HUES6 (cell line): Measurements from ENCODE around the gene RHOG.

Experiments used
- H3K27ac ChIP-seq: 2 replicates; pipeline ENCODE4 v1.7.0; 2013; ENCODE audit warnings: low read depth, mild to moderate bottlenecking, low read length, inconsistent platforms
- H3K27me3 ChIP-seq: 2 replicates; pipeline ENCODE4 v1.6.1; 2013; ENCODE audit warnings: low read length; ENCODE audit not compliant: control insufficient read depth, insufficient read depth
- H3K36me3 ChIP-seq: 2 replicates; pipeline ENCODE4 v1.6.1; 2013; ENCODE audit warnings: low read length; ENCODE audit not compliant: control insufficient read depth, insufficient read depth
- H3K4me1 ChIP-seq: 2 replicates; pipeline ENCODE4 v1.6.1; 2013; ENCODE audit warnings: low read length; ENCODE audit not compliant: control insufficient read depth, insufficient read depth
- H3K4me3 ChIP-seq: 2 replicates; pipeline ENCODE4 v1.5.1; 2013; ENCODE audit warnings: low read depth, low read length
- H3K9ac ChIP-seq: one replicate; pipeline ENCODE4 v1.6.1; 2013; ENCODE audit warnings: mild to moderate bottlenecking, low read length
- H3K9me3 ChIP-seq: 2 replicates; pipeline ENCODE4 v1.6.1; 2013; ENCODE audit warnings: low read depth, low read length; ENCODE audit not compliant: control insufficient read depth, insufficient read depth

RHOG gene

GRCh38 chr11:3807909-3808860, 32.6 kb downstream of the RHOG start, which contains the start of gene PGAP2:
TSS of gene PGAP2 (plus strand) at chr11:3808560. CDS start at chr11:3811260, 2,700 bp downstream.
- Histone ChIP-seq H3K4me1 (peaks cover 3% of the 10 kb centered on the region; the same call in 1 of the 2 replicates), H3K36me3 (0 out of 2 replicates have a peak, but pooled peaks cover 4% of the 10 kb centered on the region), H3K4me3 (peak within 1 kb of the TSS; percentile 92), H3K9me3 (no peaks in the 10 kb centered on the region), H3K27ac (peak within 1 kb of the TSS; percentile 63; the same call in 1 of the 2 replicates), H3K9ac (peak within 1 kb of the TSS; percentile 74), H3K27me3 (no peaks in the 10 kb centered on the region)

DNA sequence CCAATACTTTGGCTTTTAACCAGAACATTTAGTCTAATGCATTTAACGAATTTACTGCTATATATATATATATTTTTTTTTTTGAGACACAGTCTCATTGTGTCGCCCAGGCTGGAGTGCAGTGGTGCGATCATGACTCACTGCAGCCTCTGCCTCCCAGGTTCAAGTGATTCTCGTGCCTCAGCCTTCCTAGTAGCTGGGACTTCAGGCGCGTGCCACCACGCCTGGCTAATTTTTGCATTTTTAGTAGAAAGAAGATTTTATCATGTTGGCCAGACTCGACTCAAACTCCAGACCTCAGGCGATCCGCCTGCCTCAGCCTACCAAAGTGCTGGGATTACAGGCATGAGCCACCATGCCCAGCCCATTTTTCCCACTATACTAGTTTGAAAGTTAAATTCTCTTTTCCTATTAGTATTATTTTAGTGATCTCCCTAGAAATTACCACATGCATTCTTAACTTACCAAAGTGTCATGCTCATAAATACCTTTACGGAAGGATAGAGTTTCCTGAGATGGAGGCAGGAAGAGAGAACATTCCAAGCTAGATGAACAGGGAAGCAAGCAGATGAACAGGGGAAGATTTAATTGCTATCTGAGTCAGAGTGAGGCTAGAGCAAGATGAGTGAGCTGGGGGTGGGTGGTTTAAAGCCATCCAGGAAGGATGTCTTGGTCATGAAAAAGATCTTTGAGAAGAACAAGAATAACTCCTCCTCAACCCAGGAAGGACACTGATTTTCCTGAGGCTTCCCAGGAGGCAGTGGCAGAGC, 36.8 kb downstream of the RHOG start:
- no peaks in the 10 kb centered on the region for H3K36me3 ChIP-seq
- no peak overlapping the region for H3K4me3 ChIP-seq
- H3K4me1 ChIP-seq: peaks cover 3% of the 10 kb centered on the region; the same call in 1 of the 2 replicates
- no peaks in the 10 kb centered on the region for H3K9me3 ChIP-seq
- H3K27ac ChIP-seq: no peak overlapping the region
- H3K27me3 ChIP-seq: no peaks in the 10 kb centered on the region
- H3K9ac ChIP-seq: no peak overlapping the region

DNA sequence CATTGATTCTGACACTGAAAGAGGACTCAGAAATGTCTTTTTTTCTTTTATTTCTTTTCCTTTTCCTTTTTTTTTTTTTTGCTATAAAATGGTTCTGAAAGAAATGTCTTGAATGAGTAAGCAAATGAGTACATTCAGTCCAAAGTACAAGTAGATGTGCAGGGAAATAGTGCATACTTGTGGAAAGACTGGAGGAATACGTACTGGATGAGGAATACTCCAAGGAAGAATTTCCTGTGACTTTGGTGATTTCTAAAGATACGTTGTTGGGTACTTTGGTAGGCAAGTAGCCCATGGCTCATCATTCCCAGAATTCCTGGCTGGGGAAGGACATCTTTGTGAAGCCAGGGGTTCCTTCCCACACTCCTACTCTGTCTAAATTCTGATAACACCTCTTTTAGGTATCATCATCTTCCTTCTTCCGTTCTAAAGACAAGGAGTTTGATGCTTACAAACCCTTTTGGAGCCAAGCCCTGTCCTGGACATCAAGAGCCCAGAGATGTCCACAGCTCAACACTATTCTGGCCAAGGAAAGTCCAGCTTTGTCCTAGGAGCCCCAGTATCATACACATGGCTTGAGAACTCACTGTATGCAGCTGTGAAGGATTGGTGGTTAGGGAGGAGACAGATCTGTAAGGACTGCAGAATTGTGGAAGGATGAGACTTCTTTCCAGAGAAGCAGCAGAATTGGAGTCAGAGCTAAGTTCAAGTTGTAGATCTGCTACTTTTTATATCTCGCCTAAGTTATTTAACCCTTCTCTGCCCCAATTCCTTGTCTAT, 38.6 kb downstream of the RHOG start:
- no peak overlapping the region for H3K4me3 ChIP-seq
- no peaks in the 10 kb centered on the region for H3K36me3 ChIP-seq
- H3K4me1 ChIP-seq: no peaks in the 10 kb centered on the region
- H3K27me3 ChIP-seq: no peaks in the 10 kb centered on the region
- H3K9ac ChIP-seq: no peak overlapping the region
- no peaks in the 10 kb centered on the region for H3K9me3 ChIP-seq
- H3K27ac ChIP-seq: no peak overlapping the region

GRCh38 chr11:3799873-3800272, 40.9 kb downstream of the RHOG start:
- H3K36me3 ChIP-seq: peaks cover 3% of the 10 kb centered on the region
- H3K4me3 ChIP-seq: no peak overlapping the region
- H3K9me3 ChIP-seq: no peaks in the 10 kb centered on the region
- no peaks in the 10 kb centered on the region for H3K27me3 ChIP-seq
- 0 out of 2 replicates have a peak, but pooled peaks cover 6% of the 10 kb centered on the region for H3K4me1 ChIP-seq
- no peak overlapping the region for H3K9ac ChIP-seq
- no peak overlapping the region for H3K27ac ChIP-seq

GRCh38 chr11:3799143-3799542, 41.6 kb downstream of the RHOG start:
- H3K27ac ChIP-seq: no peak overlapping the region
- peaks cover 9% of the 10 kb centered on the region for H3K36me3 ChIP-seq
- no peak overlapping the region for H3K9ac ChIP-seq
- 0 out of 2 replicates have a peak, but pooled peaks cover 6% of the 10 kb centered on the region for H3K4me1 ChIP-seq
- no peaks in the 10 kb centered on the region for H3K27me3 ChIP-seq
- H3K4me3 ChIP-seq: no peak overlapping the region
- H3K9me3 ChIP-seq: no peaks in the 10 kb centered on the region

DNA sequence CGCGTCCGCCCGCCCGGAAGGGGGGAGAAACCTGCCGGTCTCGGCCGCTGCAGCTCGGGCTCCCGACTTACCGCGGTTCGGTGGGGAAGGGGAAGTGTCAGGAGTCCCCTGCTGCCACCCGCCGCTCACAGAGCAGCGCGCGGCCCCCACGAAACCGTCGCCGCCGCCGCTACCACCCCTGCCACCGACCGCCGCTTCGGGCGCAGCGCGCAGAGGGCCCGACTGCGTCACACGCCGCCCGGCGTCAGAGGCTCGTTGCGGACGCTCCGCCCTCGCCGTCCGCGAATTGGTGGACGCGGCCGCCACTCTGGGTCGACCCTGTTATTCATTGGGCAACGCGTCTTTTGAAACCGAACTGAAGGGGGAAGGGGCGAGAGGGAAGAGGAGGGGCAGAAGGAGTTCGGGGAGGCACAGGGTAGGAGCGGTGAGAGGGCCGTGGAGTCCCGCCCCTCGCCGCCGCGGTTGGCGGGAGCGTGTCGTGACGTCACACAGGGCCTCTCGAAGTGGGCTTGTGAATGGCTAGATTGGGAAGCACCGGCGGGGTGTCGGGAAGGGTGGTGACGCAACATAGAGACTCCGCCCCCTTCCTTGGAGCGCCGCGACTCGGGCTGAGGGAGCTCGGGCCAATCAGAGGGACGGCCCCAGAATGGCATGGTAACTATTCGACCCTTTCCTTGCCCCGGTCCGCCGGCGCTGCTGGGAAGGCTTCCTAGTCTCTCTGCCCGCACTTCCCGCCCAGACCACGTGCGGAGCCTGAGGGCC, 43.2 kb downstream of the RHOG start, which contains the start of gene NUP98:
NUP98 (minus strand) TSS at position 226 of the 762 bp plus-strand sequence. CDS start 15,437 bp downstream, outside the sequence.
- Histone ChIP-seq H3K27ac (peak within 1 kb of the TSS; percentile 94), H3K4me3 (peak within 1 kb of the TSS; percentile 100), H3K9me3 (no peaks in the 10 kb centered on the region), H3K9ac (peak within 1 kb of the TSS; percentile 92), H3K36me3 (peaks cover 25% of the 10 kb centered on the region), H3K27me3 (no peaks in the 10 kb centered on the region), H3K4me1 (0 out of 2 replicates have a peak, but pooled peaks cover 6% of the 10 kb centered on the region)

DNA sequence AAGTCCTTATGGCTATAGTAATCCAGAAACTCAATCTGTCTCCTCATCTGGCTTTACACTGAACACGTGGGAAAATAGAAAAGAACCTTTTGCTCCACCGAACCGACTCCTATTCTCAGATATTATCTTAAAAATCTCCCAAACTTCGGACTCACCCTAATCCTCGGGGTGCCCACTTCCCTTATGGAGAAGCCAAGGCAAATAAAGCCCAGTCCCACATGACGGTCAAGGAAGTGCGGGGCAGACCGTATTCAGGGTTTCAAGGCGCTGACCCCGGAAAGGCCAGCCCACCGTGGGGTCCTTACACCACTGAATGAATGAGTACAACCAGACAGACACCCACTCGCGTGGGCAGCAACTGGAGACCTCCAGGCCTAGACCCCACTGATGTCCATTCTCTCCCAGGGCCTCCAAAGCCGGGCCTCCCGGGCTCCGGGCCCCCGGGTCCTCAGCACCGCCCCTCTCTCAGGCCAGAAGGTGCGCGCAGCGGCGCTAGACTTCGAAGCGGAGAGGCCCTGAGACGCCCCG, 43.9 kb downstream of the RHOG start:
- H3K9me3 ChIP-seq: no peaks in the 10 kb centered on the region
- peak overlapping the region; percentile 94 for H3K27ac ChIP-seq
- H3K4me1 ChIP-seq: 0 out of 2 replicates have a peak, but pooled peaks cover 6% of the 10 kb centered on the region
- peak overlapping the region; percentile 100 for H3K4me3 ChIP-seq
- H3K36me3 ChIP-seq: peaks cover 31% of the 10 kb centered on the region
- peak overlapping the region; percentile 92 for H3K9ac ChIP-seq
- H3K27me3 ChIP-seq: no peaks in the 10 kb centered on the region

DNA sequence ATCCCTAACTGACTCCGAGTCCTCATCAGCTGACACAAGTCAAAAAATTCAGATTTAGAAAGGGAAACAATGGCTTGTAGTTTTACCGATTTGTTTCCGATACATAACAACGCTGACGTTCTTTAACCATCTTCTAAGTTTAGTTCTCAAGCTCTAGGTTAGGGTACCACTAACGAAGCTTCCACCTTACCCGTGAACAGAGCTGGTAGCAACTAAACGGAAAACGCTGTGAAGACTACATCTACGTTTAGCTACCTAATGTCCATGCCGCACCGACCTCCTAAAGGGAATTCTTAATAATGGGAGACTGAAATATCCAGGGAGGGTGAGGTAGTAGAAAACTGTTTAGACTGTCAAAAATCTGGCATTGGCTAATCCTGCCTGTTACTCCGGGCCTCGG, 44.4 kb downstream of the RHOG start:
- H3K4me3 ChIP-seq: peak overlapping the region; percentile 100
- no peaks in the 10 kb centered on the region for H3K27me3 ChIP-seq
- peaks cover 35% of the 10 kb centered on the region for H3K36me3 ChIP-seq
- no peak overlapping the region for H3K27ac ChIP-seq
- H3K4me1 ChIP-seq: 0 out of 2 replicates have a peak, but pooled peaks cover 6% of the 10 kb centered on the region
- peak overlapping the region; percentile 92 for H3K9ac ChIP-seq
- no peaks in the 10 kb centered on the region for H3K9me3 ChIP-seq

DNA sequence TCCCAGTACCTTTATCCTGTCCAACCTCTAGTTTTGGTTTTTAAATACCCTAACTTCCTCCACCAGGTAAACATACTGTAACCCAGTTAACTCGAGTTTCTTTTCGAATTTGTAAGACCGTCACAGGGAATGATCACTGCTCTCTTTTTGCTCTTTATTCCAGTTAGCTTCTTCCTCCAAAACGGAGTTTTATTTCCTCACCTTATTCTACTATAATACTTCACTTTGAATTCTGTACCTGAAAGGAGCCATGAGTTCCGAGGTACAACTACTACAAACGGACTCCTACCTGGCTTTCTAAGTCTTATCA, 44.8 kb downstream of the RHOG start:
- Histone ChIP-seq H3K27ac (no peak overlapping the region), H3K4me1 (0 out of 2 replicates have a peak, but pooled peaks cover 6% of the 10 kb centered on the region), H3K36me3 (peaks cover 38% of the 10 kb centered on the region), H3K9me3 (no peaks in the 10 kb centered on the region), H3K27me3 (no peaks in the 10 kb centered on the region), H3K9ac (no peak overlapping the region), H3K4me3 (peak overlapping the region; percentile 100)
